ENCODE measurements around the gene CHTF18. TPM values are rescaled to one million over a fixed set of nuclear protein-coding genes. Genes with fewer than 3 reads are reported as not detected.

The CHTF18 gene
- total RNA-seq, 1 donor from 2014 or later, result 13.3 TPM

GRCh38 chr16:760545-761343 lies 27.7 kb upstream of the CHTF18 start, which contains the start of gene MSLN:
Gene MSLN (plus strand): TSS chr16:760734. CDS start chr16:762681, 1,947 bp downstream.
- DNase-seq (ENCODE audit: low spot score), result no peak

GRCh38 chr16:761625-762513 lies 26.6 kb upstream of the CHTF18 start:
- DNase-seq (ENCODE audit: low spot score), result no peak

DNA sequence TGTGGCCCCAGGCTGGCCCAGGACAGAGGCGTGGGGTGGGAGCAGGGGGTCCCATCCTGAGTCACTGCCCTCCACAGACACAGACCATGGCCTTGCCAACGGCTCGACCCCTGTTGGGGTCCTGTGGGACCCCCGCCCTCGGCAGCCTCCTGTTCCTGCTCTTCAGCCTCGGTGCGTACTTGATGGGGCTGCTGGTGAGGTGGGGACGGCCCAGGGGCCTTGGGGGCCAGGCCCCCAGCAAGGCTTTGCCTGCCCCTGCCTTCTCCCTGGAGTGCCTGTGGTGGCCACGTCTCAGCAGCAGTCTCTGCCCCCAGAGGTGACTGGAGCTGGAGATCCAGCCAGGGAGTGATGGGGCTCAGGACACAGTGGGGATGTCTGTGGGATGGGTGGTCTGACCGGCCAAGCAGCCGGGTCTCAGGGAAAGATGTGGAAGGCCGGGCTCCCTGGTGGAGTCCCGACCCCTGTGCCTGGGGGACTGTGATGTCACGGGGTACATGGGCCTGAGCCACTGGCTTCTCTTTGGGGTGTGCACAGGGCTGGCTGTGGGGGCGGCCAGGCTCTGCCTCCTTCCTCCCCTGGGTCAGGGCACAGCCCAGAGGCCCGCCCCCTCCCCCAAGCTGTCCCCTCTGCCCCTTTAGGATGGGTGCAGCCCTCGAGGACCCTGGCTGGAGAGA lies 25.7 kb upstream of the CHTF18 start:
- DNase-seq (ENCODE audit: low spot score), result no peak

- DNase-seq (ENCODE audit: low spot score), result no peak
Observed at GRCh38 chr16:763369-764183, 24.8 kb upstream of the CHTF18 start.

DNA sequence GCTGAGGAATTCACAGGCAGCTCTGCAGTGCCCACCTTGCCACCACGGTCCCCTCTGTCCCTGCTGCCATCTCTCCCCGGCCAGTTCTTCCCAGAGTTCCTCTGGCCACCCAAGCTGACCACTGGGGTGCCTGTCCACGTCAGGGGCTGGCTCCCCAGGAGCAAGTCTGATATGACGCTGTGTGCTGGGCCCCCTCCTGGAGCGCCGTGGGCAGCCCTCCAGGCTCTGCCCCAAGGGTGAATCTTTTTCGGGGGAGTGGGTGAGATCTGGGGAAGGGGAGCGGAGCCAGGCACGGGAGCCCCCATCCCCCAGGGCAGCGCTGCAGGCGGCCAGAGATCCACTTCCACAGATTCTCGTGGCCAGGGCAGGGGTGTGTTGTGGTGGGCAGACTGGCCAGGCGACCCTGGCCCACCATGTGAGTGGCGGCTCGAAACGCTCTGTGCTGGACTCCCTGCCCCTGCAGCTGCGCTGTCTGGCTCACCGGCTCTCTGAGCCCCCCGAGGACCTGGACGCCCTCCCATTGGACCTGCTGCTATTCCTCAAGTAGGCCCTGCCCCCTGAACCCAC lies 24.2 kb upstream of the CHTF18 start:
- no peak for DNase-seq (ENCODE audit: low spot score)

DNA sequence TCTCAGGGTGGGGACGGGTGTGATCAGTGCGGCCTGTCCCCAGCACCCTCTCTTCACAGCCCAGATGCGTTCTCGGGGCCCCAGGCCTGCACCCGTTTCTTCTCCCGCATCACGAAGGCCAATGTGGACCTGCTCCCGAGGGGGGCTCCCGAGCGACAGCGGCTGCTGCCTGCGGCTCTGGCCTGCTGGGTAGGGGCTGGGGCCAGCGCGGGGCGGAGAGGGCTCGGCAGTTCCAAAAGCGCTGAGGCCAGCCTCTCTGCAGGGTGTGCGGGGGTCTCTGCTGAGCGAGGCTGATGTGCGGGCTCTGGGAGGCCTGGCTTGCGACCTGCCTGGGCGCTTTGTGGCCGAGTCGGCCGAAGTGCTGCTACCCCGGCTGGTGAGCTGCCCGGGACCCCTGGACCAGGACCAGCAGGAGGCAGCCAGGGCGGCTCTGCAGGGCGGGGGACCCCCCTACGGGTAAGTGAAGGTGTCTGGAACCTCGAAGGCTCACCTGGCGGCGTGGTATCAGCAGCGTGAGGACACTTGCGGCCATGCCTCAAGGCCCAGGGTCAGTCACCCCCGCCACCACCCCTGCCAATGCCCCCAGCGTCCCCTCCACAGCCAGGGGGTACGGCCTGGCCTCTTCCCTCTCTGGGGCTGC lies 23.5 kb upstream of the CHTF18 start:
- DNase-seq (ENCODE audit: low spot score), result no peak

- no peak for DNase-seq (ENCODE audit: low spot score)
Observed at GRCh38 chr16:765488-765865, 22.9 kb upstream of the CHTF18 start.

DNA sequence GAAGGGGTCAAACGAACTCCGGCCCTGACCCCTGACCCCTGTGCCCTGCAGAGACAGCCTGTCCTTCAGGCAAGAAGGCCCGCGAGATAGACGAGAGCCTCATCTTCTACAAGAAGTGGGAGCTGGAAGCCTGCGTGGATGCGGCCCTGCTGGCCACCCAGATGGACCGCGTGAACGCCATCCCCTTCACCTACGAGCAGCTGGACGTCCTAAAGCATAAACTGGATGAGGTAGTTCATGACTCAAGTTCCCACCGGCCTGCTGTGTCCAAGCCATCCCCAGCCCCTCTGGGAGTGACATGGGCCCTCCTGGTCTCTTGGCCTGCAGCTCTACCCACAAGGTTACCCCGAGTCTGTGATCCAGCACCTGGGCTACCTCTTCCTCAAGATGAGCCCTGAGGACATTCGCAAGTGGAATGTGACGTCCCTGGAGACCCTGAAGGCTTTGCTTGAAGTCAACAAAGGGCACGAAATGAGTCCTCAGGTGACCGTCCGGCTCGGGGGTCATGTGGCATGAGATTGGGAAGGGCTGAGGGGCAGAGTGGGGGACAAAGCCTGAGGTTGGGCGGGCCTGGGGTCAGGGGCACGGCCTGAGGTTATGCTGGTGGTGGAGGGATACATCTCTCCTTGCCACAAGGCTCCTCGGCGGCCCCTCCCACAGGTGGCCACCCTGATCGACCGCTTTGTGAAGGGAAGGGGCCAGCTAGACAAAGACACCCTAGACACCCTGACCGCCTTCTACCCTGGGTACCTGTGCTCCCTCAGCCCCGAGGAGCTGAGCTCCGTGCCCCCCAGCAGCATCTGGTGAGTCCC lies 22.2 kb upstream of the CHTF18 start:
- DNase-seq (ENCODE audit: low spot score), result no peak

DNA sequence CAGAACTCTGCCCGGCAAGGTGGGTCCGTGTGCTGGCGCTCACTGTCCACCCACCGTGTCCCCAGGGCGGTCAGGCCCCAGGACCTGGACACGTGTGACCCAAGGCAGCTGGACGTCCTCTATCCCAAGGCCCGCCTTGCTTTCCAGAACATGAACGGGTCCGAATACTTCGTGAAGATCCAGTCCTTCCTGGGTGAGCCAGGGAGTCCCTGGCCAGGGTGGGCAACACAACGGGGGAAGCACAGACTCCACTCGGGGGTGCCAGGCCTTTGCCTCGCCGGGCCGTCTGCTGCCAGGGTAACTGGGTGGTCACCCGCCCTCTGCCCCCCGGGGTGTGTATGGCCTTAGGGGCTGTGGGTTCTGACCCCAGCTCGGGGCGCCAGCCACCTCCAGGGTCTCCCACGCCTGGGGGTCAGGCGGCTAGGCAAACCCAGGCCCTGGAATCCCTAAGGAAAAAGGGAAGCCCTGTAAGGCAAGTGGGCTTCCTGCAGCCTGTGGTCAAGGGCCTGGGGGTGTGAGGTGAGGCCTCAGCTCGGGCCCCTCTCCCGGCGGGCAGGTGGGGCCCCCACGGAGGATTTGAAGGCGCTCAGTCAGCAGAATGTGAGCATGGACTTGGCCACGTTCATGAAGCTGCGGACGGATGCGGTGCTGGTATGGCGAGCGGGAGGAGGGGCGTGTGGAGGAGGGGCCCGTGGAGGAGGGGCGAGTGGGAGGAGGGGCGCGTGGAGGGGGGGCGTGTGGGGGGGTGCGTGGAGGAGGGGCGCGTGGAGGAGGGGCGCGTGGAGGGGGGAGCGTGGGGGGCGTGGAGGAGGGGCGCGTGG lies 21.4 kb upstream of the CHTF18 start:
- DNase-seq (ENCODE audit: low spot score), result no peak

GRCh38 chr16:767743-768235 lies 20.6 kb upstream of the CHTF18 start:
- DNase-seq (ENCODE audit: low spot score), result no peak

- DNase-seq (ENCODE audit: low spot score), result no peak
Observed at GRCh38 chr16:768428-768827, 20.0 kb upstream of the CHTF18 start.

DNA sequence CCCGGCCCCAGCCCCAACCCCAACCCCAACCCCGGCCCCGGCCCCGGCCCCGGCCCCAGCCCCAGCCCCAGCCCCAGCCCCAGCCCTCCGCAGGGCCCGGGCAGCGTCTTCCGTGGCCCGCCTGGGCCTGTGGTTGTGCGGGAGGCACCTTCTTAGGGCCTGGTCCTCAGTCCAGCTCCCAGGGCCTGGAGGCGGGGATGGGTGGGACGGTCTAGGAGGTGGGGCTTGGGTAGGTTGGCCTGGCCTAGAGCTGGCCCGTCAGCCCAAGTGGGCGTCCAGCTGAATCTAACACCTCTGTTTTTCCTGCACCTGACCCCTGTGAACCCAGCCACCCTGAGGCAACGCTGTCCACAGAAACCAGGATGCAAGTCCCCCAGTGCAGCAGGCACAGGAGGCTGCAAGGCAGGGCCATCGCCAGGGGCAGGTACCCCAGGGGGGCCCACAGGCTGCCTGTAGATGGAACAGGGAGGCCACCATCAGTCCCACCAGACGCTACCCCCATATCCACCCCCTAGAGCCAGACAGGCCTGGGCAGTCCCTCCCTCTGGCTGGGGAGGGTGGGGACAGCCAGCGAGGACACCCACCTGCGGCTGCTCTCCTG lies 19.1 kb upstream of the CHTF18 start:
- no peak for DNase-seq (ENCODE audit: low spot score)

GRCh38 chr16:769934-770333 lies 18.5 kb upstream of the CHTF18 start:
- no peak for DNase-seq (ENCODE audit: low spot score)

GRCh38 chr16:770411-770810 lies 18.0 kb upstream of the CHTF18 start:
- DNase-seq (ENCODE audit: low spot score), result no peak

GRCh38 chr16:772959-773358 lies 15.5 kb upstream of the CHTF18 start:
- no peak for DNase-seq (ENCODE audit: low spot score)

DNA sequence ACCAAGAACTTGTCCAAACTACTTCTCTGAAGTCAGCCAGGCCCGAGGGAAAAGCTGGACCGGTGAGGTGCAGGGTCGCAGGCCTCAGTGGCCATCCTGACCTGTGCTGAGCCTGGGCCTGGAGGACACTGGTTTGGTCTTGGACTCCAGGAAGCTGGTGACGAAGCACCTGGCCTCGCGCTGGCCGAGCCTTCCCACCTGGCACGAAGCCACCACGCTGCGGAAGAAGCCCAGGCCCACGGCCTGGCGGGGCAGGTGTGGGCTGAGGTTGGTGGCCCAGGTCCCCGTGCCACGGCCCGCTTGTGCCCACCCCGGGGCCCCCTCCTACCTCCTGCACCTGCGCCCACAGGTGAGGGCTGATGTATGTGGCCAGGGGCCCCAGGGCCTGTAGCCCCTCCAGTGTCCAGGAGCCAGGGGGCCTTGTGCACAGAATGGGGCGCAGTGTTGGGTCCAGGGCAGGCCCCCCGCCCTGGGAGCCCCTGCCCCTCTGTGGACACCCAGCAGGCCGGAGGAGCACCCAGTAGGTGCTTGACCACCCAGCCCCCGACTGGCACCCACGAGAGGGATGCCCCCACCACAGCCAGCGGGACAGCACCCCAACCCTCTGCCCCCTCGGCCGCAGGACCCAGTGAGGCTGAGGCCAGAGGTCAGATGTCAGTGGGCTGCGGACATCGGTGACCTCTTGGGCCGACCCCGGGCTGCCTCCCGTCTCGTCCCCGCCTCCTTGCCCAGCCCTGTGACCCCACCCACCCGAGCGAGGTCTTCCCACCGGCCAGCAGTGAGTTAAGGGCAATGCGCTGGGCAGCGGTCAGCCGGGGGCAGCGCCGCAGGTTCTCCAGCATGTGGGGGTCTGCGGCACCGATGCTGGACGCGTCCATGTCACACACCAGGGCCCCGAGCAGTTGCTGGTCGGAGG lies 14.1 kb upstream of the CHTF18 start:
- no peak for DNase-seq (ENCODE audit: low spot score)

- DNase-seq (ENCODE audit: low spot score), result no peak
Observed at GRCh38 chr16:775236-775796, 13.1 kb upstream of the CHTF18 start.
